NB4 (cell line): ENCODE measurements around the gene ANO8.

Source experiments
- MYC ChIP-seq: IDR thresholded peaks from 2 replicates; pipeline ENCODE4 v1.6.1; 2011; ENCODE audit warnings: low read depth, low read length
- POLR2A ChIP-seq: IDR thresholded peaks from 2 replicates; pipeline ENCODE4 v1.6.1; 2011; ENCODE audit warnings: mild to moderate bottlenecking; ENCODE audit not compliant: insufficient read length; ENCODE audit errors: extremely low read depth
- TF ChIP-seq, protein P1 (sequence below): IDR thresholded peaks from one replicate; pipeline ENCODE4 v1.5.1; 2012; ENCODE audit warnings: low read depth, low read length

DNA sequence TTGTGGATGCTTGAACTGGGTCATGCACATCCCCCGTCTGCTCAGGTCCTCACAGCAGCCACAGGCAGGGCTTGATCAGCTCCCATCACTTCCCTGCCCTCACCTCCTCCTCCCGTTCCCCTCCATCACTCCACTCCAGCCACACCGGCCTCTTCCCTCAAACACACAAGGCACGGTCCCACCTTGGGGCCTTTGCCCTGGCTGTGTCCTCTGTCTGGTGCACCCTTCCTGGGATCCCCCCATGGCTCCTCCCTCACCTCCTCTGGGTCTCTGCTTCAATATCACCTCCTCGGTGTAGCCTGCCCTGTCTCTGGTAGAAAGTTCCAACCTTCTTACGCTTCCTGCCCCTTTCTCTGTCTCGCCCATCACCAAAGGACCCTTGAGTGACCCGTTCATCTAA, 18.7 kb upstream of the ANO8 start:
- TF ChIP-seq, protein P1, sequence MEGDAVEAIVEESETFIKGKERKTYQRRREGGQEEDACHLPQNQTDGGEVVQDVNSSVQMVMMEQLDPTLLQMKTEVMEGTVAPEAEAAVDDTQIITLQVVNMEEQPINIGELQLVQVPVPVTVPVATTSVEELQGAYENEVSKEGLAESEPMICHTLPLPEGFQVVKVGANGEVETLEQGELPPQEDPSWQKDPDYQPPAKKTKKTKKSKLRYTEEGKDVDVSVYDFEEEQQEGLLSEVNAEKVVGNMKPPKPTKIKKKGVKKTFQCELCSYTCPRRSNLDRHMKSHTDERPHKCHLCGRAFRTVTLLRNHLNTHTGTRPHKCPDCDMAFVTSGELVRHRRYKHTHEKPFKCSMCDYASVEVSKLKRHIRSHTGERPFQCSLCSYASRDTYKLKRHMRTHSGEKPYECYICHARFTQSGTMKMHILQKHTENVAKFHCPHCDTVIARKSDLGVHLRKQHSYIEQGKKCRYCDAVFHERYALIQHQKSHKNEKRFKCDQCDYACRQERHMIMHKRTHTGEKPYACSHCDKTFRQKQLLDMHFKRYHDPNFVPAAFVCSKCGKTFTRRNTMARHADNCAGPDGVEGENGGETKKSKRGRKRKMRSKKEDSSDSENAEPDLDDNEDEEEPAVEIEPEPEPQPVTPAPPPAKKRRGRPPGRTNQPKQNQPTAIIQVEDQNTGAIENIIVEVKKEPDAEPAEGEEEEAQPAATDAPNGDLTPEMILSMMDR, result no peak
- TF ChIP-seq POLR2A, result no peak
- TF ChIP-seq MYC, result no peak
